ENCODE data around the gene CLIC1. TPM values are rescaled to one million over a fixed set of nuclear protein-coding genes. Genes with fewer than 3 reads are reported as not detected.

The CLIC1 gene
- polyA plus RNA-seq, 1 experiment, result 466 TPM

DNA sequence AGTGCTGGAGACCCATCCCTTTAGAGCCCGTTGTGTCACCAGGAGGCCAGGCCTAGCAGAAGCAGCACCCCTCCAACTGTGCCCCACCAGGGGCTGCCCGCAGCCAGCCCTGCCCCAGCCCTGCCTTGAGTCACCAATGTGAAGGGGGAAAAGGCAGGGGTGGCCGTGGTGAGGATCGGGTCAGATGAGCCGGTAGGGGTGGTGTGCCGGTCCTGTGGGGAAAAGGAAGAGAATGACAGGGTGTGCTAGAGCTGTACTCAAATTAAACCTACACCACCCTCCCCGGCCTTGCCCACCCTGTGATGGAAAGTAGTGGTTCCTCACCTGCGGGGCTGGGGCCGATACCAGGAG is 29.2 kb upstream of the CLIC1 start:
- TF ChIP-seq, protein P1, sequence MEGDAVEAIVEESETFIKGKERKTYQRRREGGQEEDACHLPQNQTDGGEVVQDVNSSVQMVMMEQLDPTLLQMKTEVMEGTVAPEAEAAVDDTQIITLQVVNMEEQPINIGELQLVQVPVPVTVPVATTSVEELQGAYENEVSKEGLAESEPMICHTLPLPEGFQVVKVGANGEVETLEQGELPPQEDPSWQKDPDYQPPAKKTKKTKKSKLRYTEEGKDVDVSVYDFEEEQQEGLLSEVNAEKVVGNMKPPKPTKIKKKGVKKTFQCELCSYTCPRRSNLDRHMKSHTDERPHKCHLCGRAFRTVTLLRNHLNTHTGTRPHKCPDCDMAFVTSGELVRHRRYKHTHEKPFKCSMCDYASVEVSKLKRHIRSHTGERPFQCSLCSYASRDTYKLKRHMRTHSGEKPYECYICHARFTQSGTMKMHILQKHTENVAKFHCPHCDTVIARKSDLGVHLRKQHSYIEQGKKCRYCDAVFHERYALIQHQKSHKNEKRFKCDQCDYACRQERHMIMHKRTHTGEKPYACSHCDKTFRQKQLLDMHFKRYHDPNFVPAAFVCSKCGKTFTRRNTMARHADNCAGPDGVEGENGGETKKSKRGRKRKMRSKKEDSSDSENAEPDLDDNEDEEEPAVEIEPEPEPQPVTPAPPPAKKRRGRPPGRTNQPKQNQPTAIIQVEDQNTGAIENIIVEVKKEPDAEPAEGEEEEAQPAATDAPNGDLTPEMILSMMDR (IDR thresholded peaks at IDR 0.05; ENCODE audit: low read depth, low read length), result no peak
- Histone ChIP-seq H3K4me3 (ENCODE audit: low read depth, low read length) (no peak overlapping the region), H3K27ac (ENCODE audit: low read depth, low read length) (no peak overlapping the region), H3K9me3 (ENCODE audit: control insufficient read depth, insufficient read depth, low read length) (no peaks in the 10 kb centered on the region; the same call in 1 of the 2 replicates), H3K27me3 (ENCODE audit: control insufficient read depth, insufficient read depth, low read length) (no peaks in the 10 kb centered on the region)
- ChIA-PET CTCF (interaction anchor here (1.1 kb wide), 1 partner anchor 26 kb away, joined by 3 read pairs; no protein-coding TSS in a partner anchor), POLR2A (no interaction called here)
- no peak for DNase-seq (ENCODE audit: low read depth, low spot score)

DNA sequence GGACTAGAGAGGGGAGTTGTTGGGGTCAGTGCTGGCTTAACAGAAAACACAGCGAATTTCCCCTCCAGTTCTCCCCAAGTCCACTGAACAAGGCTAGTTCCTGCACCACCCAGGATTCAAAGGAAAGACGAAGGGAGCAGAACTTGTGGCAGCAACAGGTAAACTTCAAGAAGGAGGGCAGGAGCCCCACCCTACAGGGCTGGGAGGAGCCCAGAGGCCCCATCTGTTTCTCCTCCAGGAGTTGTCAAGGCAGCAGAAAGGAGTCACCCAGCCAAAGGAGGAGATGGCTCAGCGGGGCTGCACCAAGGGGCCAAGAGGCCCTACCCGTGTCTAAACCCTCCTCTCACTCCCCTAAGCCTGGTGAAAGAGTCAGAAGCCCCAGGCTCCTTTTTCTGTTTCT is 27.9 kb upstream of the CLIC1 start:
- no peak overlapping the region for H3K27ac ChIP-seq (ENCODE audit: low read depth, low read length)
- ChIA-PET POLR2A (no interaction called here), CTCF (no interaction called here)
- no peaks in the 10 kb centered on the region; the same call in 1 of the 2 replicates for H3K9me3 ChIP-seq (ENCODE audit: control insufficient read depth, insufficient read depth, low read length)
- H3K27me3 ChIP-seq (ENCODE audit: control insufficient read depth, insufficient read depth, low read length), result no peaks in the 10 kb centered on the region
- no peak for DNase-seq (ENCODE audit: low read depth, low spot score)
- no peak overlapping the region for H3K4me3 ChIP-seq (ENCODE audit: low read depth, low read length)
- TF ChIP-seq, protein P1 (IDR thresholded peaks at IDR 0.05; ENCODE audit: low read depth, low read length), result no peak

DNA sequence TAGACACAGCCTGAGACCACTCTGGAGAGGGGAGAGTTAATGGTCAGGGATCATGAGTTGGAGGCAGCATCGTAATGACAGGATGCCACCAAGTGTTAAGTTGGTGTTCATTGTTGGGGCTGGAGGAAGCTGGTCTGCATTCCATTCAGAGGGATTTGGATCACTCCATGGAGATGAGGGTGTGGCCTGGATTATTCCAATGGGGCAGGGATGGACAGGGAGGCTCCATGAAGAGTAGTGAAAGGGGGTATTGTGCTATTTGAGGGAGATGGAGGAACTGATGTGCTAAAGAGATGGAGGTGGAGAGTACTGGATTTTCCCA is 27.2 kb upstream of the CLIC1 start:
- H3K4me3 ChIP-seq (ENCODE audit: low read depth, low read length), result no peak overlapping the region
- TF ChIP-seq, protein P1 (IDR thresholded peaks at IDR 0.05; ENCODE audit: low read depth, low read length), result no peak
- H3K27me3 ChIP-seq (ENCODE audit: control insufficient read depth, insufficient read depth, low read length), result no peaks in the 10 kb centered on the region
- DNase-seq (ENCODE audit: low read depth, low spot score), result no peak
- H3K9me3 ChIP-seq (ENCODE audit: control insufficient read depth, insufficient read depth, low read length), result no peaks in the 10 kb centered on the region; the same call in 1 of the 2 replicates
- POLR2A ChIA-PET, result no interaction called here
- CTCF ChIA-PET, result no interaction called here
- H3K27ac ChIP-seq (ENCODE audit: low read depth, low read length), result no peak overlapping the region

DNA sequence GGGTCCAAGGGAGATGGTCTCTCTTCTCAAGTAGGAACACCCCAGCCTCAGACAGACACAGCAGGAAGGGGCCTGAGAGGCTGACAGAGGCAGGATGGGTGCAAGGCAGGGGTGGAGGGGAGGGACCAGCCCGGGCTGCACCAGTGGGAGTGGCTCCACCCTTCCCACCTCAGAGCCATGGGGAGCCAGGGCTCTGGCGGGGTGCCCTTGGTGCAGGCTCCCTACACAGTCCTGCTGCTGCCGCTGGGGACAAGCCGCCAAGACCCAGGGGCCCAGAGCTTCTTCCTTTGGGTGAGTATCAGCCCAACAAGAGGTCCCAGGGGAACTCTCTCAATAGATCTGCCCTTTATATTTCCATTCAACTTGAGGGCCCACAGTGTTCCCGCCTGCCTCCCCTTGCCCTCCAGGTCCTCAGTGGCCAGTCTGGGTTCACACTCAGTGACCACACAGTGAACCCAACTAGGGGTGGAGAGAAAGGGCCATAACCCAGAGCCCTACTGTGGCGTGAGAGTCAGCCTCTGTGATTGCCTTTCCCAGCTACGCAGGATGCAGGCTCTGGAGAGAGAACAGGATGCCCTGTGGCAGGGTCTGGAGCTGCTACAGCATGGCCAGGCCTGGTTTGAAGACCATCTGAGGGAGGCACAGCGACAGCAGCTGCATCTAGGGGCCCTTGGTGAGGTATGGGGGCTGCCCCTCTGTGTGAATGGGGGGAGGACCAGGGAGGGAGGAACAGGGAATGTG is 26.7 kb upstream of the CLIC1 start:
- Histone ChIP-seq H3K27ac (ENCODE audit: low read depth, low read length) (no peak overlapping the region), H3K9me3 (ENCODE audit: control insufficient read depth, insufficient read depth, low read length) (no peaks in the 10 kb centered on the region; the same call in 1 of the 2 replicates), H3K27me3 (ENCODE audit: control insufficient read depth, insufficient read depth, low read length) (no peaks in the 10 kb centered on the region), H3K4me3 (ENCODE audit: low read depth, low read length) (no peak overlapping the region)
- TF ChIP-seq, protein P1 (IDR thresholded peaks at IDR 0.05; ENCODE audit: low read depth, low read length), result no peak
- CTCF ChIA-PET, result no interaction called here
- POLR2A ChIA-PET, result no interaction called here
- DNase-seq (ENCODE audit: low read depth, low spot score), result no peak

DNA sequence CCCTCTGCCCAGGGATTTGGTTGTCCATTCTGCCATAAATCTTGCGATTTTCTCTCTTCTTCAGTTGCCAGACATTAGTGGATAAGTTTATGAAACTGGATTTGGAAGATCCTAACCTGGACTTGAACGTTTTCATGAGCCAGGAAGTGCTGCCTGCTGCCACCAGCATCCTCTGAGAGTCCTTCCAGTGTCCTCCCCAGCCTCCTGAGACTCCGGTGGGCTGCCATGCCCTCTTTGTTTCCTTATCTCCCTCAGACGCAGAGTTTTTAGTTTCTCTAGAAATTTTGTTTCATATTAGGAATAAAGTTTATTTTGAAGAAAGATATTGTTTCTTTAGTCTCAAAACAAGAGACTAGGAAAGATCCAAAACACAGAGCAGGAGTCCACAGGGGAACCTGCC is 26.0 kb upstream of the CLIC1 start, which contains the start of gene SAPCD1:
Gene SAPCD1 (plus strand): TSS at position 301 of the 400 bp plus-strand sequence. CDS start 399 bp downstream, outside the sequence.
- Histone ChIP-seq H3K9me3 (ENCODE audit: control insufficient read depth, insufficient read depth, low read length) (no peaks in the 10 kb centered on the region; the same call in 1 of the 2 replicates), H3K4me3 (ENCODE audit: low read depth, low read length) (no peak within 1 kb of the TSS), H3K27me3 (ENCODE audit: control insufficient read depth, insufficient read depth, low read length) (no peaks in the 10 kb centered on the region), H3K27ac (ENCODE audit: low read depth, low read length) (no peak within 1 kb of the TSS)
- DNase-seq (ENCODE audit: low read depth, low spot score), result no peak
- TF ChIP-seq, protein P1 (IDR thresholded peaks at IDR 0.05; ENCODE audit: low read depth, low read length), result no peak
- ChIA-PET POLR2A (no interaction called here), CTCF (no interaction called here)
